Astrocyte (in vitro differentiated cells and primary cell): ENCODE results near the gene SERPINE1.

Source experiments
- CTCF ChIP-seq: IDR thresholded peaks from 2 replicates; pipeline ENCODE4 v1.5.1; 2011; ENCODE audit warnings: low read depth, mild to moderate bottlenecking, inconsistent platforms, low read length, moderate library complexity; ENCODE audit not compliant: insufficient read depth
- EZH2 ChIP-seq: IDR thresholded peaks from 2 replicates; pipeline ENCODE4 v1.6.1; 2012; ENCODE audit warnings: mild to moderate bottlenecking, low read length, inconsistent platforms; ENCODE audit not compliant: insufficient read depth

GRCh38 chr7:101104799-101105198 is 22.1 kb upstream of the SERPINE1 start:
- TF ChIP-seq CTCF (no peak), EZH2 (no peak)
